K562 (cell line): Measurements from ENCODE around the gene KIRREL1. TPM values are rescaled to one million over a fixed set of nuclear protein-coding genes. Genes with fewer than 3 reads are reported as not detected.

Experiments used
- ATAC-seq: fragments of 200-7000 bp; cut with Tn5 transposase; 3 replicates; pipeline ENCODE4 v1.9.1; 2020; ENCODE audit warnings: moderate library complexity
- BruUV-seq: library from RNA; stranded (reverse); fragments of 400-500 nt; replicated peaks from 2 replicates; lab custom pipeline; 2021; lab: Mats Ljungman, UMichigan
- CTCF ChIA-PET: fragments of 300-600 bp; formaldehyde crosslinking; extraction: SDS; loops from one replicate; lab custom pipeline; 2021; ENCODE audit warnings: low intra/inter-chr PET ratio; lab: Yijun Ruan, JAX
- POLR2A ChIA-PET: fragments of 300-600, 350-650 bp; sonication (Branson Sonifier 250); formaldehyde crosslinking; extraction: SDS; loops from one replicate; lab custom pipeline; 2021; ENCODE audit warnings: antibody characterized with exemption, inconsistent platforms; lab: Yijun Ruan, JAX
- DNase-seq, 4 experiments: peaks; one replicate each; pipeline versions ENCODE4 v3.0.0 to v3.0.0-alpha.2; 2011 to 2018; ENCODE audit warnings: low spot score in 3 of 4, mixed read lengths in 3 of 4; ENCODE audit errors: extremely low read depth in 1 of 4
- FAIRE-seq: peaks from 2 replicates; lab custom pipeline; 2011; peaks lifted over from hg19 to GRCh38; lab: Jason Lieb, UNC
- H2AFZ ChIP-seq: 2 replicates; pipeline ENCODE4 v1.6.0; 2011; ENCODE audit warnings: low read depth, low read length, control low read depth, inconsistent platforms
- H3K27ac ChIP-seq: fragments of 200-600 bp; 3 replicates; pipeline ENCODE4 v1.8.0; 2011; ENCODE audit warnings: low read depth, mild to moderate bottlenecking, control low read depth, inconsistent platforms, low read length, moderate library complexity, mixed read lengths; ENCODE audit errors: extremely low read depth
- H3K27me3 ChIP-seq, 2 experiments: fragments of 300-600 bp in 1 of 2; 2 replicates in 1 of 2; 3 replicates in 1 of 2; pipeline versions ENCODE4 v1.6.0 to v1.8.0; 2011; ENCODE audit warnings: inconsistent platforms in 2 of 2, low read length in 2 of 2, mild to moderate bottlenecking in 1 of 2, mixed read lengths in 1 of 2, moderate library complexity in 1 of 2; ENCODE audit not compliant: control insufficient read depth in 2 of 2, insufficient read depth in 2 of 2
- H3K36me3 ChIP-seq: fragments of 300-600 bp; 3 replicates; pipeline ENCODE4 v1.8.0; 2011; ENCODE audit warnings: mild to moderate bottlenecking, low read length, inconsistent platforms; ENCODE audit not compliant: control insufficient read depth, insufficient read depth
- H3K4me1 ChIP-seq, 2 experiments: fragments of 200-600 bp in 1 of 2; replicated peaks in 1 of 2; 2 replicates in 1 of 2; 3 replicates in 1 of 2; pipeline versions ENCODE4 v1.5.1 to v1.8.0; 2011; ENCODE audit warnings: inconsistent platforms in 2 of 2, low read length in 2 of 2, mild to moderate bottlenecking in 1 of 2, mixed read lengths in 1 of 2, moderate library complexity in 1 of 2; ENCODE audit not compliant: control insufficient read depth in 2 of 2, insufficient read depth in 2 of 2
- H3K4me2 ChIP-seq: 2 replicates; pipeline ENCODE4 v1.6.1; 2011; ENCODE audit warnings: low read length, control low read depth, inconsistent platforms, mixed read lengths; ENCODE audit not compliant: insufficient read depth
- H3K4me3 ChIP-seq: fragments of 200-600 bp; sonication (generic), shearing (Covaris generic); 2 replicates; pipeline ENCODE4 v1.5.1; 2016; ENCODE audit warnings: control low read depth, inconsistent platforms
- H3K79me2 ChIP-seq: fragments of 200-600 bp; 3 replicates; pipeline ENCODE4 v1.8.0; 2011; ENCODE audit warnings: low read length, inconsistent platforms; ENCODE audit not compliant: control insufficient read depth, insufficient read depth
- H3K9ac ChIP-seq, 2 experiments: 2 replicates each; pipeline versions ENCODE4 v1.6.0 to v1.6.1; 2011; ENCODE audit warnings: low read depth in 2 of 2, low read length in 2 of 2, control low read depth in 1 of 2, inconsistent platforms in 1 of 2, mild to moderate bottlenecking in 1 of 2, mixed read lengths in 1 of 2; ENCODE audit not compliant: insufficient read depth in 1 of 2
- H3K9me1 ChIP-seq: one replicate; pipeline ENCODE4 v1.6.0; 2011; ENCODE audit warnings: inconsistent platforms, mild to moderate bottlenecking, low read length, moderate library complexity; ENCODE audit not compliant: control insufficient read depth, insufficient read depth
- H3K9me3 ChIP-seq: replicated peaks from 2 replicates; pipeline ENCODE4 v1.5.1; 2011; ENCODE audit warnings: low read depth, low read length, inconsistent platforms; ENCODE audit not compliant: control insufficient read depth, insufficient read depth
- H4K20me1 ChIP-seq: replicated peaks from 2 replicates; pipeline ENCODE4 v1.6.1; 2011; ENCODE audit warnings: low read length, inconsistent platforms, mixed read lengths; ENCODE audit not compliant: control insufficient read depth, insufficient read depth
- BDP1 ChIP-seq: IDR thresholded peaks from 3 replicates; pipeline ENCODE4 v1.6.1; 2011; ENCODE audit not compliant: insufficient read length, insufficient read depth
- CHD2 ChIP-seq: IDR thresholded peaks from 2 replicates; pipeline ENCODE4 v1.6.1; 2011; ENCODE audit warnings: low read depth, low read length
- CXXC5 ChIP-seq: fragments of 250-450 bp; sonication (Bioruptor Pico); IDR thresholded peaks from 2 replicates; pipeline ENCODE4 v1.8.0; 2022; ENCODE audit warnings: inconsistent platforms, mild to moderate bottlenecking, moderate library complexity
- KLF6 ChIP-seq: fragments of 250-450 bp; sonication (Bioruptor Pico); IDR thresholded peaks from 2 replicates; pipeline ENCODE4 v1.4.0; 2020; ENCODE audit warnings: mild to moderate bottlenecking, moderate library complexity, borderline replicate concordance
- PTBP1 ChIP-seq: fragments of 200-400 bp; formaldehyde crosslinking; IDR thresholded peaks from 2 replicates; pipeline ENCODE4 v1.6.1; 2017; ENCODE audit warnings: low read depth, low read length
- SNIP1 ChIP-seq: fragments of 450-650 bp; IDR thresholded peaks from 2 replicates; pipeline ENCODE4 v1.7.1; 2017; ENCODE audit warnings: low read depth, mild to moderate bottlenecking
- ZBTB12 ChIP-seq: fragments of 250-450 bp; sonication (Bioruptor Pico); IDR thresholded peaks from 2 replicates; pipeline ENCODE4 v1.4.0; 2020
- ZNF408 ChIP-seq: fragments of 250-450 bp; sonication (Bioruptor Pico); IDR thresholded peaks from 2 replicates; pipeline ENCODE4 v1.4.0; 2020; ENCODE audit warnings: low read depth, mild to moderate bottlenecking, moderate library complexity
- ZNF512 ChIP-seq: IDR thresholded peaks from 2 replicates; pipeline ENCODE4 v1.6.1; 2016; ENCODE audit warnings: missing genetic modification characterization, missing compliant biosample characterization
- WGBS: fragments of 100-300 bp; shearing (Covaris generic); methylation state at CpG from one replicate; pipeline ENCODE4 v1.1.6; 2016; ENCODE audit warnings: low coverage, mixed read lengths; ENCODE audit not compliant: insufficient coverage; ENCODE audit errors: missing lambda C conversion rate; 5-methylcytosine and 5-hydroxymethylcytosine counted together
- in situ Hi-C: fragments of 300-500 bp; cut with MboI; formaldehyde crosslinking; loops from 4 replicates; pipeline ENCODE4 v1.15.0; 2018; ENCODE audit warnings: inconsistent platforms, mixed read lengths
- intact Hi-C: fragments of 100-400 bp; cut with micrococcal nuclease; formaldehyde crosslinking; loops from 2 replicates; pipeline ENCODE4 v1.14.2; 2022
- polyA plus RNA-seq, 8 experiments: library from polyadenylated mRNA; depleted of rRNA in 4 of 8; stranded (reverse) in 5 of 8; unstranded in 3 of 8; fragments of >200 nt; fragmentation: Nextera tagmentation in 2 of 8; fragmentation: Illumina TruSeq in 1 of 8; extraction: Ambion mirVana in 2 of 8; extraction: Trizol in 1 of 8; gene quantifications; 2 replicates each; pipeline versions ENCODE4 v1.2.1 to v1.2.3, GENCODE V29; 2011 to 2014; ENCODE audit warnings: inconsistent platforms in 1 of 8, missing spikeins in 1 of 8
- total RNA-seq, 7 experiments: library from RNA; depleted of rRNA in 6 of 7; stranded (reverse); fragments of >200 nt in 6 of 7; fragmentation: Illumina TruSeq in 2 of 7; extraction: Trizol in 2 of 7; gene quantifications; 2 replicates each; pipeline versions ENCODE4 v1.2.1 to v1.2.3, GENCODE V29; 2011 to 2021; ENCODE audit warnings: low replicate concordance in 1 of 7
- TF ChIP-seq, protein P1 (sequence below): sonication (generic); formaldehyde crosslinking; IDR thresholded peaks from 2 replicates; pipeline ENCODE4 v1.8.1; 2023; ENCODE audit warnings: mild to moderate bottlenecking, missing genetic modification reagents, moderate library complexity
- TF ChIP-seq, protein P2 (sequence below): fragments of 250-450 bp; sonication (Bioruptor Pico); IDR thresholded peaks from 2 replicates; pipeline ENCODE4 v1.8.0; 2022; ENCODE audit warnings: inconsistent platforms, mild to moderate bottlenecking, moderate library complexity, borderline replicate concordance
- TF ChIP-seq, protein P3 (sequence below), 3 experiments: fragments of 200-800 bp in 1 of 3; sonication (Bioruptor generic) in 1 of 3; sonication (generic) in 1 of 3; formaldehyde crosslinking in 1 of 3; IDR thresholded peaks; 2 replicates each; pipeline versions ENCODE4 v1.6.1 to v1.8.0; 2016 to 2022; ENCODE audit warnings: mild to moderate bottlenecking in 2 of 3, missing compliant biosample characterization in 2 of 3, missing genetic modification characterization in 2 of 3, missing genetic modification reagents in 1 of 3
- TF ChIP-seq, protein P4 (sequence below): fragments of 150-350 bp; conservative IDR thresholded peaks from 2 replicates; pipeline ENCODE4 v1.6.1; 2014; ENCODE audit warnings: low read length

The KIRREL1 gene
- total and polyA plus RNA-seq, 9 of the 15 experiments (the other 6 are each of a cell fraction or from before 2014, with no cell fraction given) = under 0.01 to 0.22 (median 0.03) TPM; not detected in 3

DNA sequence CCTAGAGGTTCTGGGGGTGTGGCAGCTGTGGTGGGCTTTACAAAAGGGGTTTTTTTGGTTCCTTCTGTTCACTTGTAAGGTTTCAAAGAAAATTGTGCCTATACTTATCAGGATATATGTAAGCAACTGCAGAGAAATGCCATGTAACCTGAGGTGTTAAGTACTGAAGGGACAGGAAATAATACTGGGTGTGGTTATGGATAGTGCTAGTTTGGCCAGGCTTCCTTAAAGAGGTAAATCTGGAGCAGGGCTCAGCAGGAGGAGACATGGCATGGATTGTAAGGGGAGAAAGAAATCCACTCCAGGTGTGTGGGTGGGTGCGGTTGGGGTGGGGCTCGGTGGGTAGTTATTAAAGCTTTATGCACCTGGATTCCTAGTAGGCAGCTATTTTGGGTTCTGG is 28.3 kb downstream of the KIRREL1 start:
- Histone ChIP-seq H3K4me2 (no peak overlapping the region), H3K4me3 (no peak overlapping the region), H3K27me3 (peaks cover 4 to 32% of the 10 kb centered on the region in 2 experiments; a peak in 3 of 5 replicates), H3K9me1 (no peaks in the 10 kb centered on the region), H2AFZ (no peak overlapping the region), H3K27ac (no peak overlapping the region), H4K20me1 (no peaks in the 10 kb centered on the region), H3K9me3 (no peaks in the 10 kb centered on the region), H3K4me1 (no peaks in the 10 kb centered on the region), H3K79me2 (no peaks in the 10 kb centered on the region), H3K36me3 (no peaks in the 10 kb centered on the region), H3K9ac (no peak overlapping the region)
- FAIRE-seq (no peak), DNase-seq (no peak), ATAC-seq (no peak)
- intact Hi-C loops (no loop called here), in situ Hi-C loops (no loop called here)
- CTCF ChIA-PET = no interaction called here
- no TSS peak for BruUV-seq
- POLR2A ChIA-PET = interaction anchor here (0.7 to 1.1 kb wide), 2 partner anchors 10 to 30 kb away, joined by 3 read pairs; no protein-coding TSS in a partner anchor
- WGBS = 0% methylated on average over 2 of the region's 2 CpGs
- TF ChIP-seq ZNF512 (tag) = no peak
- no peak for TF ChIP-seq KLF6 (CRISPR knock-in tag)
- no peak for TF ChIP-seq PTBP1
- TF ChIP-seq, protein P1, sequence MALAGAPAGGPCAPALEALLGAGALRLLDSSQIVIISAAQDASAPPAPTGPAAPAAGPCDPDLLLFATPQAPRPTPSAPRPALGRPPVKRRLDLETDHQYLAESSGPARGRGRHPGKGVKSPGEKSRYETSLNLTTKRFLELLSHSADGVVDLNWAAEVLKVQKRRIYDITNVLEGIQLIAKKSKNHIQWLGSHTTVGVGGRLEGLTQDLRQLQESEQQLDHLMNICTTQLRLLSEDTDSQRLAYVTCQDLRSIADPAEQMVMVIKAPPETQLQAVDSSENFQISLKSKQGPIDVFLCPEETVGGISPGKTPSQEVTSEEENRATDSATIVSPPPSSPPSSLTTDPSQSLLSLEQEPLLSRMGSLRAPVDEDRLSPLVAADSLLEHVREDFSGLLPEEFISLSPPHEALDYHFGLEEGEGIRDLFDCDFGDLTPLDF = no peak
- no peak for TF ChIP-seq CXXC5 (CRISPR knock-in tag)
- TF ChIP-seq CHD2 = no peak
- TF ChIP-seq, protein P2, sequence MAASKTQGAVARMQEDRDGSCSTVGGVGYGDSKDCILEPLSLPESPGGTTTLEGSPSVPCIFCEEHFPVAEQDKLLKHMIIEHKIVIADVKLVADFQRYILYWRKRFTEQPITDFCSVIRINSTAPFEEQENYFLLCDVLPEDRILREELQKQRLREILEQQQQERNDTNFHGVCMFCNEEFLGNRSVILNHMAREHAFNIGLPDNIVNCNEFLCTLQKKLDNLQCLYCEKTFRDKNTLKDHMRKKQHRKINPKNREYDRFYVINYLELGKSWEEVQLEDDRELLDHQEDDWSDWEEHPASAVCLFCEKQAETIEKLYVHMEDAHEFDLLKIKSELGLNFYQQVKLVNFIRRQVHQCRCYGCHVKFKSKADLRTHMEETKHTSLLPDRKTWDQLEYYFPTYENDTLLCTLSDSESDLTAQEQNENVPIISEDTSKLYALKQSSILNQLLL (CRISPR knock-in tag) = no peak
- TF ChIP-seq, protein P3, sequence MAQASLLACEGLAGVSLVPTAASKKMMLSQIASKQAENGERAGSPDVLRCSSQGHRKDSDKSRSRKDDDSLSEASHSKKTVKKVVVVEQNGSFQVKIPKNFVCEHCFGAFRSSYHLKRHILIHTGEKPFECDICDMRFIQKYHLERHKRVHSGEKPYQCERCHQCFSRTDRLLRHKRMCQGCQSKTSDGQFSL (CRISPR knock-in tag; IDR thresholded peaks at IDR 0.05) = no peak
- TF ChIP-seq, protein P3 (tag; IDR thresholded peaks at IDR 0.05) = no peak
- TF ChIP-seq, protein P4, sequence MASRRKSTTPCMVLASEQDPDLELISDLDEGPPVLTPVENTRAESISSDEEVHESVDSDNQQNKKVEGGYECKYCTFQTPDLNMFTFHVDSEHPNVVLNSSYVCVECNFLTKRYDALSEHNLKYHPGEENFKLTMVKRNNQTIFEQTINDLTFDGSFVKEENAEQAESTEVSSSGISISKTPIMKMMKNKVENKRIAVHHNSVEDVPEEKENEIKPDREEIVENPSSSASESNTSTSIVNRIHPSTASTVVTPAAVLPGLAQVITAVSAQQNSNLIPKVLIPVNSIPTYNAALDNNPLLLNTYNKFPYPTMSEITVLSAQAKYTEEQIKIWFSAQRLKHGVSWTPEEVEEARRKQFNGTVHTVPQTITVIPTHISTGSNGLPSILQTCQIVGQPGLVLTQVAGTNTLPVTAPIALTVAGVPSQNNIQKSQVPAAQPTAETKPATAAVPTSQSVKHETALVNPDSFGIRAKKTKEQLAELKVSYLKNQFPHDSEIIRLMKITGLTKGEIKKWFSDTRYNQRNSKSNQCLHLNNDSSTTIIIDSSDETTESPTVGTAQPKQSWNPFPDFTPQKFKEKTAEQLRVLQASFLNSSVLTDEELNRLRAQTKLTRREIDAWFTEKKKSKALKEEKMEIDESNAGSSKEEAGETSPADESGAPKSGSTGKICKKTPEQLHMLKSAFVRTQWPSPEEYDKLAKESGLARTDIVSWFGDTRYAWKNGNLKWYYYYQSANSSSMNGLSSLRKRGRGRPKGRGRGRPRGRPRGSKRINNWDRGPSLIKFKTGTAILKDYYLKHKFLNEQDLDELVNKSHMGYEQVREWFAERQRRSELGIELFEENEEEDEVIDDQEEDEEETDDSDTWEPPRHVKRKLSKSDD = no peak
- no peak for TF ChIP-seq BDP1
- no peak for TF ChIP-seq ZBTB12
- no peak for TF ChIP-seq SNIP1
- no peak for TF ChIP-seq ZNF408
